A673 (cell line): ENCODE measurements around the gene CTDSP2. TPM values are rescaled to one million over a fixed set of nuclear protein-coding genes. Genes with fewer than 3 reads are reported as not detected.

Source experiments
- BruUV-seq: library from RNA; stranded (reverse); fragments of 400-500 nt; replicated peaks from 2 replicates; lab custom pipeline; 2021; lab: Mats Ljungman, UMichigan
- CTCF ChIA-PET: fragments of 300-600 bp; sonication (Branson Sonifier 250); formaldehyde crosslinking; loops from one replicate; lab custom pipeline; 2022; ENCODE audit warnings: antibody characterized with exemption; lab: Charles Lee
- POLR2A ChIA-PET: fragments of 300-600 bp; sonication (Branson Sonifier 250); formaldehyde crosslinking; loops from one replicate; lab custom pipeline; 2022; ENCODE audit warnings: antibody characterized with exemption; ENCODE audit not compliant: low non-redundant PET; lab: Charles Lee
- DNase-seq: peaks from one replicate; pipeline ENCODE4 v3.0.0-alpha.2; 2015; ENCODE audit warnings: low spot score
- H3K27ac ChIP-seq: fragments of 200-600 bp; sonication (generic); 2 replicates; pipeline ENCODE4 v1.5.1; 2016; ENCODE audit warnings: mixed run types, low read depth, mild to moderate bottlenecking, mixed read lengths, antibody characterized with exemption, low read length; ENCODE audit not compliant: poor library complexity, severe bottlenecking
- H3K27me3 ChIP-seq: fragments of 200-600 bp; sonication (generic); replicated peaks from 2 replicates; pipeline ENCODE4 v1.6.1; 2017; ENCODE audit warnings: mixed run types, low read depth, mild to moderate bottlenecking, mixed read lengths, antibody characterized with exemption, low read length; ENCODE audit not compliant: insufficient read depth, poor library complexity
- H3K36me3 ChIP-seq: fragments of 200-600 bp; sonication (generic); 2 replicates; pipeline ENCODE4 v1.6.1; 2016; ENCODE audit warnings: mixed run types, mild to moderate bottlenecking, mixed read lengths, antibody characterized with exemption, low read length; ENCODE audit not compliant: insufficient read depth, poor library complexity, severe bottlenecking
- H3K4me1 ChIP-seq: fragments of 200-600 bp; sonication (generic); 2 replicates; pipeline ENCODE4 v1.6.1; 2017; ENCODE audit warnings: mixed run types, mild to moderate bottlenecking, mixed read lengths, antibody characterized with exemption, low read length; ENCODE audit not compliant: insufficient read depth, poor library complexity, severe bottlenecking
- H3K4me3 ChIP-seq: fragments of 200-600 bp; sonication (generic); 2 replicates; pipeline ENCODE4 v1.5.1; 2016; ENCODE audit warnings: low read depth, mixed run types, mild to moderate bottlenecking, mixed read lengths, low read length; ENCODE audit not compliant: poor library complexity, severe bottlenecking
- H3K9me3 ChIP-seq: fragments of 200-600 bp; sonication (generic); 2 replicates; pipeline ENCODE4 v1.6.1; 2016; ENCODE audit warnings: mixed run types, low read depth, mild to moderate bottlenecking, mixed read lengths, antibody characterized with exemption, low read length; ENCODE audit not compliant: poor library complexity, severe bottlenecking
- EZH2 ChIP-seq: fragments of 200-600 bp; sonication (generic); IDR thresholded peaks from 2 replicates; pipeline ENCODE4 v1.6.1; 2017; ENCODE audit warnings: borderline replicate concordance, low read depth, mild to moderate bottlenecking, mixed read lengths, antibody characterized with exemption, low read length; ENCODE audit not compliant: poor library complexity, severe bottlenecking
- intact Hi-C: fragments of 100-400 bp; cut with micrococcal nuclease; formaldehyde crosslinking; loops from one replicate; pipeline ENCODE4 v1.10.0; 2022; ENCODE audit not compliant: unreplicated experiment
- total RNA-seq: library from RNA; stranded (reverse); gene quantifications from 2 replicates; pipeline ENCODE4 v1.2.3, GENCODE V29; 2021
- TF ChIP-seq, protein P1 (sequence below): fragments of 300-800, 200-600 bp; sonication (generic); conservative IDR thresholded peaks from 2 replicates; pipeline ENCODE4 v1.5.1; 2017; ENCODE audit warnings: low read depth, mild to moderate bottlenecking, antibody characterized with exemption, low read length, moderate library complexity, mixed read lengths

CTDSP2 gene
- total RNA-seq, 1 experiment from 2014 or later, result 115 TPM

DNA sequence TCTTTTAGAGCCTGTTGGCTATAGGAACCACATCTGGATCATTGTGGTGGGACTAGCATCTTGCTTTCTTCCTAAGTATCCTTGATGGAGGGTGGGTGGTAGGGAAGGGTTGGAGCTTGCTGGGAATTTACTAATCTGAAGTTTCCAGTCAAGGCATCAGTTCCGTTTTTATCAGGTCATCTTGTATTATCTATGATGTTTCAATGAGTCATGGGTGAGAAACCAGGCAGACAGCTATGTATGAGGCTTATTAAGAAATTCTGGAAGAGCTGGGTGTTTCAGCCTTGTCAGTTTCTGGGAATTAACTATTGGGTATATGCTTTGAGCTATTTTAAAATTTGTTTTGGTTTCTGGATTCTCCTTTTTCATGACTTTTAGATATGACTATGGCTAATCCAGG is 52.6 kb downstream of the CTDSP2 start:
- no peak for TF ChIP-seq EZH2
- TF ChIP-seq, protein P1, sequence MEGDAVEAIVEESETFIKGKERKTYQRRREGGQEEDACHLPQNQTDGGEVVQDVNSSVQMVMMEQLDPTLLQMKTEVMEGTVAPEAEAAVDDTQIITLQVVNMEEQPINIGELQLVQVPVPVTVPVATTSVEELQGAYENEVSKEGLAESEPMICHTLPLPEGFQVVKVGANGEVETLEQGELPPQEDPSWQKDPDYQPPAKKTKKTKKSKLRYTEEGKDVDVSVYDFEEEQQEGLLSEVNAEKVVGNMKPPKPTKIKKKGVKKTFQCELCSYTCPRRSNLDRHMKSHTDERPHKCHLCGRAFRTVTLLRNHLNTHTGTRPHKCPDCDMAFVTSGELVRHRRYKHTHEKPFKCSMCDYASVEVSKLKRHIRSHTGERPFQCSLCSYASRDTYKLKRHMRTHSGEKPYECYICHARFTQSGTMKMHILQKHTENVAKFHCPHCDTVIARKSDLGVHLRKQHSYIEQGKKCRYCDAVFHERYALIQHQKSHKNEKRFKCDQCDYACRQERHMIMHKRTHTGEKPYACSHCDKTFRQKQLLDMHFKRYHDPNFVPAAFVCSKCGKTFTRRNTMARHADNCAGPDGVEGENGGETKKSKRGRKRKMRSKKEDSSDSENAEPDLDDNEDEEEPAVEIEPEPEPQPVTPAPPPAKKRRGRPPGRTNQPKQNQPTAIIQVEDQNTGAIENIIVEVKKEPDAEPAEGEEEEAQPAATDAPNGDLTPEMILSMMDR, result no peak
- no peak overlapping the region for H3K4me3 ChIP-seq
- CTCF ChIA-PET, result no interaction called here
- POLR2A ChIA-PET, result interaction anchor here (0.7 kb wide), 1 partner anchor 102 kb away, joined by 3 read pairs; no protein-coding TSS in a partner anchor
- no peaks in the 10 kb centered on the region for H3K9me3 ChIP-seq
- intact Hi-C loops, result no loop called here
- peaks cover 61% of the 10 kb centered on the region for H3K36me3 ChIP-seq
- BruUV-seq, result no TSS peak
- H3K27me3 ChIP-seq, result no peaks in the 10 kb centered on the region
- H3K4me1 ChIP-seq, result no peaks in the 10 kb centered on the region
- DNase-seq, result no peak
- H3K27ac ChIP-seq, result no peak overlapping the region

DNA sequence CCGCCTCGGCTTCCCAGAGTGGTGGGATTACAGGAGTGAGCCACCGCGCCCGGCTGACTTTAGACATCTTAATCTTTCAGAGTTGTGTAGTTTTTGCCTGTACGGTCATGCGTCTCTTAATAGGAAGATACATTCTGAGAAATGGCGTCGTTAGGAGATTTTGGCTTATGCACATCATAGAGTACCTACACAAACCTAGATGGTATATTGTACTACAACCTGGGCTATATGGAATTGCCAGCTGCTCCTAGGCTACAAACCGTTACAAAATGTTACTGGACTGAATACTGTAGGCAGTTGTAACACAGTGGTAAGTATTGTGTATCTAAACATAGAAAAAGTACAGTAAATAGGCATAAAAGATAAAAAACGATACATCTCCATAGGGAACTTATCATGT is 62.7 kb downstream of the CTDSP2 start:
- CTCF ChIA-PET, result no interaction called here
- intact Hi-C loops, result no loop called here
- H3K4me3 ChIP-seq, result peak overlapping the region; percentile 16

DNA sequence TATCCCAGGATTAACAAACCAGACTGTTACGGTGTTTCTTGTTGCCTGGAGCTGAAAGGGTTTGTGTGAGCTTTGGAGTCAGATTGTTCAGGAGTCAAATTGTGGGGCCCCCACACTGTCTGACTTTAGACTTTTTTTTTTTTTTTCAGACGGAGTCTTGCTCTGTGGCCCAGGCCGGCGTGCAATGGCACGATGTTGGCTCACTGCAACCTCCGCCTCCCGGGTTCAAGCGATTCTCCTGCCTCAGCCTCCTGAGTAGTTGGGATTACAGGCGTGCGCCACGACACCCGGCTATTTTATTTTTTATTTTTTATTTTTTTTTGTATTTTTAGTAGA is 63.1 kb downstream of the CTDSP2 start:
- Histone ChIP-seq H3K4me1 (no peaks in the 10 kb centered on the region), H3K4me3 (peak overlapping the region; percentile 95), H3K9me3 (no peaks in the 10 kb centered on the region), H3K27me3 (no peaks in the 10 kb centered on the region), H3K36me3 (peaks cover 39% of the 10 kb centered on the region), H3K27ac (peak overlapping the region; percentile 79)
- POLR2A ChIA-PET, result no interaction called here
- no peak for DNase-seq
- TF ChIP-seq, protein P1, result no peak
- TF ChIP-seq EZH2, result no peak
- no TSS peak for BruUV-seq
- CTCF ChIA-PET, result interaction anchor here (1.0 to 1.4 kb wide), 2 partner anchors 11 to 20 kb away, joined by 3 to 4 read pairs; partner anchors contain the start of genes EEF1AKMT3 and METTL1
- intact Hi-C loops, result no loop called here

More for the DNA sequence above, 62.7 kb downstream of the CTDSP2 start:
- TSS peak; percentile 65 for BruUV-seq
- Histone ChIP-seq H3K36me3 (peaks cover 42% of the 10 kb centered on the region), H3K4me1 (no peaks in the 10 kb centered on the region), H3K9me3 (no peaks in the 10 kb centered on the region), H3K27me3 (no peaks in the 10 kb centered on the region), H3K27ac (no peak overlapping the region)
- POLR2A ChIA-PET, result no interaction called here
- no peak for DNase-seq
- TF ChIP-seq, protein P1, result no peak
- no peak for TF ChIP-seq EZH2
